OCI-LY3 (cell line): Measurements from ENCODE around the gene ELF2.
"Not testable (repeated sequence)": the region's sequence is repeated elsewhere in the genome, so short reads cannot be mapped to it uniquely, and the experiment has no call there.

Experiments
- H2AFZ ChIP-seq: fragments of 200-600, 300-600 bp; shearing (Covaris generic); 2 replicates; pipeline ENCODE4 v1.6.0; 2014; ENCODE audit warnings: antibody characterized with exemption, low read depth, low read length
- H3K27ac ChIP-seq: fragments of 200-600, 300-600 bp; sonication (generic); 2 replicates; pipeline ENCODE4 v1.5.1; 2014; ENCODE audit warnings: mild to moderate bottlenecking, low read length, moderate library complexity, mixed read lengths
- H3K27me3 ChIP-seq: fragments of 200-600, 300-600 bp; sonication (generic); 2 replicates; pipeline ENCODE4 v1.6.1; 2014; ENCODE audit warnings: low read depth, low read length, mixed read lengths
- H3K36me3 ChIP-seq: fragments of 200-600, 300-600 bp; sonication (generic); replicated peaks from 2 replicates; pipeline ENCODE3; 2014; ENCODE audit warnings: low read depth, low read length, mixed read lengths
- H3K4me1 ChIP-seq: fragments of 300-600, 200-600 bp; sonication (generic); 2 replicates; pipeline ENCODE4 v1.6.1; 2014; ENCODE audit warnings: low read length, mixed read lengths
- H3K4me2 ChIP-seq: fragments of 200-600, 300-600 bp; sonication (generic); 2 replicates; pipeline ENCODE4 v1.6.1; 2014; ENCODE audit warnings: low read length, mixed read lengths
- H3K4me3 ChIP-seq: fragments of 300-600, 200-600 bp; sonication (generic); 2 replicates; pipeline ENCODE4 v1.5.1; 2014; ENCODE audit warnings: antibody characterized with exemption, mild to moderate bottlenecking, low read length, moderate library complexity
- H3K79me2 ChIP-seq: fragments of 300-600, 200-600 bp; shearing (Covaris generic); 2 replicates; pipeline ENCODE4 v1.6.1; 2014; ENCODE audit warnings: mild to moderate bottlenecking, low read length, mixed read lengths
- H3K9ac ChIP-seq: fragments of 300-600, 200-600 bp; shearing (Covaris generic); 2 replicates; pipeline ENCODE4 v1.6.0; 2014; ENCODE audit warnings: mild to moderate bottlenecking, low read length, moderate library complexity
- H3K9me3 ChIP-seq: fragments of 200-600, 300-600 bp; shearing (Covaris generic); 2 replicates; pipeline ENCODE4 v1.6.1; 2014; ENCODE audit warnings: low read length, mixed read lengths; ENCODE audit not compliant: insufficient read depth
- H4K20me1 ChIP-seq: fragments of 200-600, 300-600 bp; sonication (generic); 2 replicates; pipeline ENCODE4 v1.6.1; 2016; ENCODE audit warnings: low read length, mixed read lengths; ENCODE audit not compliant: insufficient read depth
- CTCF ChIP-seq: fragments of 200-600, 300-600 bp; sonication (generic); IDR thresholded peaks from 2 replicates; pipeline ENCODE4 v1.5.1; 2014; ENCODE audit warnings: antibody characterized with exemption, low read length, low read depth
- EZH2phosphoT487 ChIP-seq: fragments of 200-600 bp; shearing (Covaris generic); IDR thresholded peaks from 2 replicates; pipeline ENCODE4 v1.6.1; 2018; ENCODE audit warnings: antibody characterized with exemption, mixed run types, low read depth

The ELF2 gene

GRCh38 chr4:139035650-139036049, 141.4 kb downstream of the ELF2 start:
- Histone ChIP-seq H3K4me3 (no peak overlapping the region), H3K27me3 (no peaks in the 10 kb centered on the region), H3K4me2 (no peak overlapping the region), H3K9ac (no peak overlapping the region), H2AFZ (no peak overlapping the region), H3K36me3 (peaks cover 32% of the 10 kb centered on the region), H3K9me3 (no peaks in the 10 kb centered on the region), H4K20me1 (peaks cover 80% of the 10 kb centered on the region), H3K4me1 (no peaks in the 10 kb centered on the region), H3K27ac (no peak overlapping the region), H3K79me2 (peaks cover 100% of the 10 kb centered on the region)
- TF ChIP-seq CTCF (no peak), EZH2phosphoT487 (no peak)

- Histone ChIP-seq H3K36me3 (peaks cover 18% of the 10 kb centered on the region), H3K4me3 (no peak overlapping the region), H4K20me1 (peaks cover 78% of the 10 kb centered on the region), H3K9me3 (no peaks in the 10 kb centered on the region), H2AFZ (no peak overlapping the region), H3K27me3 (no peaks in the 10 kb centered on the region), H3K27ac (no peak overlapping the region), H3K9ac (no peak overlapping the region), H3K4me1 (no peaks in the 10 kb centered on the region), H3K79me2 (peaks cover 98% of the 10 kb centered on the region), H3K4me2 (no peak overlapping the region)
- peak; percentile 98 for TF ChIP-seq CTCF
- no peak for TF ChIP-seq EZH2phosphoT487
Observed at GRCh38 chr4:139030614-139031235, 146.3 kb downstream of the ELF2 start.

GRCh38 chr4:139029866-139030363, 147.1 kb downstream of the ELF2 start:
- Histone ChIP-seq H3K36me3 (peaks cover 17% of the 10 kb centered on the region), H4K20me1 (peaks cover 76% of the 10 kb centered on the region), H3K79me2 (peaks cover 98% of the 10 kb centered on the region)
- not testable (repeated sequence) for H3K27ac ChIP-seq, H3K4me2 ChIP-seq, H2AFZ ChIP-seq, H3K9ac ChIP-seq, H3K27me3 ChIP-seq, H3K4me1 ChIP-seq, H3K4me3 ChIP-seq, H3K9me3 ChIP-seq

GRCh38 chr4:139028191-139028661, 148.8 kb downstream of the ELF2 start:
- no peak overlapping the region for H3K9ac ChIP-seq
- no peaks in the 10 kb centered on the region for H3K27me3 ChIP-seq
- no peak overlapping the region for H3K4me3 ChIP-seq
- peaks cover 75% of the 10 kb centered on the region for H4K20me1 ChIP-seq
- TF ChIP-seq EZH2phosphoT487: no peak
- H3K27ac ChIP-seq: no peak overlapping the region
- H3K79me2 ChIP-seq: peaks cover 98% of the 10 kb centered on the region
- no peak overlapping the region for H2AFZ ChIP-seq
- H3K36me3 ChIP-seq: peaks cover 16% of the 10 kb centered on the region
- no peaks in the 10 kb centered on the region for H3K9me3 ChIP-seq
- no peak overlapping the region for H3K4me2 ChIP-seq
- no peaks in the 10 kb centered on the region for H3K4me1 ChIP-seq

- peaks cover 19% of the 10 kb centered on the region for H3K36me3 ChIP-seq
- no peaks in the 10 kb centered on the region for H3K27me3 ChIP-seq
- no peak overlapping the region for H3K4me2 ChIP-seq
- no peak overlapping the region for H2AFZ ChIP-seq
- H3K4me3 ChIP-seq: no peak overlapping the region
- H3K9ac ChIP-seq: no peak overlapping the region
- H4K20me1 ChIP-seq: peaks cover 75% of the 10 kb centered on the region
- H3K27ac ChIP-seq: no peak overlapping the region
- TF ChIP-seq EZH2phosphoT487 (no peak), CTCF (no peak)
- no peaks in the 10 kb centered on the region for H3K4me1 ChIP-seq
- no peaks in the 10 kb centered on the region for H3K9me3 ChIP-seq
- H3K79me2 ChIP-seq: peaks cover 98% of the 10 kb centered on the region
Observed at GRCh38 chr4:139027776-139028175, 149.2 kb downstream of the ELF2 start.
